HCT116 (cell line): ENCODE results near the gene DIDO1. TPM values are rescaled to one million over a fixed set of nuclear protein-coding genes. Genes with fewer than 3 reads are reported as not detected.

Experiments used
- ATAC-seq: fragments of 200-7000 bp; cut with Tn5 transposase; 2 replicates; pipeline ENCODE4 v1.9.1; 2020; ENCODE audit warnings: mild to moderate bottlenecking, moderate library complexity
- BruUV-seq: library from RNA; stranded (reverse); fragments of 400-500 nt; replicated peaks from 2 replicates; lab custom pipeline; 2021; lab: Mats Ljungman, UMichigan
- CTCF ChIA-PET: fragments of 300-600 bp; sonication (Branson Sonifier 250); formaldehyde crosslinking; loops from one replicate; lab custom pipeline; 2021; ENCODE audit warnings: antibody characterized with exemption; lab: Charles Lee
- POLR2A ChIA-PET: fragments of 300-600, 350-600 bp; sonication (Branson Sonifier 250); formaldehyde crosslinking; loops from one replicate; lab custom pipeline; 2021; ENCODE audit warnings: antibody characterized with exemption; lab: Charles Lee
- RAD21 ChIA-PET, 2 experiments: fragments of 300-600 bp; sonication (Branson Sonifier 250); formaldehyde crosslinking; loops; one replicate each; lab custom pipeline; 2023; ENCODE audit warnings: low total read pairs in 2 of 2; ENCODE audit not compliant: uncharacterized antibody in 2 of 2, unreplicated experiment in 2 of 2, low non-redundant PET in 1 of 2; lab: Charles Lee
- DNase-seq: peaks from one replicate; pipeline ENCODE4 v3.0.0-alpha.2; 2010; ENCODE audit warnings: low read depth, low spot score
- H2AFZ ChIP-seq: fragments of 200-600 bp; shearing (Covaris generic), sonication (generic); 2 replicates; pipeline ENCODE4 v1.6.1; 2017; ENCODE audit warnings: low read depth, mixed run types, mixed read lengths, antibody characterized with exemption, low read length; ENCODE audit not compliant: poor library complexity, severe bottlenecking
- H3K27ac ChIP-seq: 2 replicates; pipeline ENCODE4 v1.5.1; 2012; ENCODE audit warnings: low read depth, low read length
- H3K27me3 ChIP-seq: fragments of 200-600 bp; sonication (generic); 2 replicates; pipeline ENCODE4 v1.6.1; 2016; ENCODE audit warnings: mixed run types, low read length, mixed read lengths; ENCODE audit not compliant: insufficient read depth
- H3K36me3 ChIP-seq, 2 experiments: fragments of 200-500 bp in 1 of 2; fragments of 200-600 bp in 1 of 2; sonication (Bioruptor generic) in 1 of 2; sonication (generic) in 1 of 2; 2 replicates each; pipeline versions ENCODE4 v1.5.1 to v1.6.1; 2014 to 2016; ENCODE audit warnings: low read length in 2 of 2, inconsistent platforms in 1 of 2, mixed read lengths in 1 of 2, mixed run types in 1 of 2; ENCODE audit not compliant: insufficient read depth in 2 of 2, control insufficient read depth in 1 of 2
- H3K4me1 ChIP-seq, 2 experiments: fragments of 200-600 bp in 1 of 2; sonication (generic) in 1 of 2; 2 replicates each; pipeline versions ENCODE4 v1.5.1 to v1.6.1; 2012 to 2017; ENCODE audit warnings: low read length in 2 of 2, inconsistent platforms in 1 of 2, mild to moderate bottlenecking in 1 of 2, mixed read lengths in 1 of 2, mixed run types in 1 of 2, moderate library complexity in 1 of 2; ENCODE audit not compliant: insufficient read depth in 2 of 2, control insufficient read depth in 1 of 2
- H3K4me2 ChIP-seq: fragments of 200-600 bp; sonication (generic); 2 replicates; pipeline ENCODE4 v1.6.1; 2017; ENCODE audit warnings: mixed run types, low read length, mixed read lengths
- H3K4me3 ChIP-seq, 2 experiments: fragments of 200-600 bp in 1 of 2; sonication (generic) in 1 of 2; replicated peaks in 1 of 2; 2 replicates each; pipeline ENCODE4 v1.5.1; 2011 to 2016; ENCODE audit warnings: low read length in 2 of 2, control low read depth in 1 of 2, low read depth in 1 of 2, mild to moderate bottlenecking in 1 of 2, mixed read lengths in 1 of 2, mixed run types in 1 of 2
- H3K79me2 ChIP-seq: fragments of 200-600 bp; sonication (generic); 2 replicates; pipeline ENCODE4 v1.6.1; 2017; ENCODE audit warnings: mild to moderate bottlenecking, mixed run types, low read length, moderate library complexity, mixed read lengths; ENCODE audit not compliant: insufficient read depth
- H3K9ac ChIP-seq: fragments of 200-600 bp; sonication (generic); 2 replicates; pipeline ENCODE4 v1.6.1; 2016; ENCODE audit warnings: low read length, mixed read lengths
- H3K9me2 ChIP-seq: fragments of 200-600 bp; sonication (generic), shearing (Covaris generic); 2 replicates; pipeline ENCODE4 v1.6.1; 2017; ENCODE audit warnings: mixed run types, mild to moderate bottlenecking, moderate library complexity; ENCODE audit not compliant: insufficient read depth
- H3K9me3 ChIP-seq, 2 experiments: fragments of 200-500 bp in 1 of 2; fragments of 200-600 bp in 1 of 2; sonication (Bioruptor generic) in 1 of 2; sonication (generic) in 1 of 2; 2 replicates each; pipeline ENCODE4 v1.6.1; 2014 to 2017; ENCODE audit warnings: low read length in 2 of 2, mixed read lengths in 2 of 2, inconsistent platforms in 1 of 2, low read depth in 1 of 2, mild to moderate bottlenecking in 1 of 2, mixed run types in 1 of 2, moderate library complexity in 1 of 2; ENCODE audit not compliant: control insufficient read depth in 1 of 2, insufficient read depth in 1 of 2
- H4K20me1 ChIP-seq: fragments of 200-600 bp; sonication (generic), shearing (Covaris generic); 2 replicates; pipeline ENCODE4 v1.6.1; 2017; ENCODE audit warnings: mixed run types, mild to moderate bottlenecking, moderate library complexity; ENCODE audit not compliant: insufficient read depth
- EGR1 ChIP-seq: IDR thresholded peaks from 2 replicates; pipeline ENCODE4 v1.6.1; 2012; ENCODE audit warnings: low read depth
- ELF1 ChIP-seq: IDR thresholded peaks from 2 replicates; pipeline ENCODE4 v1.6.1; 2012; ENCODE audit warnings: low read depth, borderline replicate concordance
- EZH2 ChIP-seq: fragments of 200-600 bp; sonication (generic); IDR thresholded peaks from 2 replicates; pipeline ENCODE4 v1.6.1; 2017; ENCODE audit warnings: antibody characterized with exemption, mixed run types
- EZH2phosphoT487 ChIP-seq: fragments of 200-600 bp; IDR thresholded peaks from 2 replicates; pipeline ENCODE4 v1.6.1; 2018; ENCODE audit warnings: antibody characterized with exemption, borderline replicate concordance
- FOSL1 ChIP-seq: IDR thresholded peaks from 2 replicates; pipeline ENCODE4 v1.6.1; 2012; ENCODE audit warnings: low read depth
- POLR2A ChIP-seq: IDR thresholded peaks from 2 replicates; pipeline ENCODE4 v1.7.0; 2011; ENCODE audit warnings: borderline replicate concordance; ENCODE audit not compliant: insufficient read depth, insufficient read length; ENCODE audit errors: extremely low read depth
- POLR2AphosphoS5 ChIP-seq: IDR thresholded peaks from 2 replicates; pipeline ENCODE4 v1.6.1; 2011; ENCODE audit warnings: mild to moderate bottlenecking, low read depth, low read length, moderate library complexity
- SIN3A ChIP-seq: IDR thresholded peaks from 2 replicates; pipeline ENCODE4 v1.6.1; 2012; ENCODE audit warnings: low read depth
- TCF7L2 ChIP-seq: IDR thresholded peaks from 2 replicates; pipeline ENCODE4 v1.7.0; 2011; ENCODE audit warnings: borderline replicate concordance, inconsistent platforms; ENCODE audit not compliant: insufficient read depth, insufficient read length; ENCODE audit errors: extremely low read depth
- YY1 ChIP-seq: IDR thresholded peaks from 2 replicates; pipeline ENCODE4 v1.6.1; 2011; ENCODE audit warnings: low read length, low read depth, moderate library complexity, mild to moderate bottlenecking; ENCODE audit not compliant: insufficient replicate concordance; ENCODE audit errors: extremely low read depth
- ZFX ChIP-seq: fragments of 450-650 bp; IDR thresholded peaks from 2 replicates; pipeline ENCODE4 v1.6.1; 2017
- intact Hi-C: fragments of 100-400 bp; cut with micrococcal nuclease; formaldehyde crosslinking; loops from 2 replicates; pipeline ENCODE4 v1.10.0; 2022
- total RNA-seq: library from RNA; stranded (reverse); gene quantifications from one replicate; pipeline ENCODE4 v1.2.1, GENCODE V29; 2021; ENCODE audit not compliant: unreplicated experiment
- TF ChIP-seq, protein P1 (sequence below): IDR thresholded peaks from 2 replicates; pipeline ENCODE4 v1.6.1; 2011; ENCODE audit warnings: mild to moderate bottlenecking, low read length, moderate library complexity; ENCODE audit not compliant: insufficient replicate concordance; ENCODE audit errors: extremely low read depth
- TF ChIP-seq, protein P2 (sequence below): IDR thresholded peaks from 2 replicates; pipeline ENCODE4 v1.6.1; 2012
- TF ChIP-seq, protein P3 (sequence below): IDR thresholded peaks from 2 replicates; pipeline ENCODE4 v1.6.1; 2012
- TF ChIP-seq, protein P4 (sequence below): IDR thresholded peaks from 2 replicates; pipeline ENCODE4 v1.6.1; 2012; ENCODE audit warnings: low read depth
- TF ChIP-seq, protein P5 (sequence below), 3 experiments: fragments of 200-600 bp in 1 of 3; sonication (generic) in 1 of 3; IDR thresholded peaks in 2 of 3; conservative IDR thresholded peaks in 1 of 3; 2 replicates each; pipeline ENCODE4 v1.5.1; 2012 to 2017; ENCODE audit warnings: low read depth in 2 of 3, low read length in 2 of 3, antibody characterized with exemption in 1 of 3, borderline replicate concordance in 1 of 3, control low read depth in 1 of 3, mild to moderate bottlenecking in 1 of 3, mixed read lengths in 1 of 3, mixed run types in 1 of 3, moderate library complexity in 1 of 3; ENCODE audit not compliant: insufficient read depth in 1 of 3

The DIDO1 gene
- total RNA-seq, 1 experiment from 2014 or later = 41.4 TPM

DNA sequence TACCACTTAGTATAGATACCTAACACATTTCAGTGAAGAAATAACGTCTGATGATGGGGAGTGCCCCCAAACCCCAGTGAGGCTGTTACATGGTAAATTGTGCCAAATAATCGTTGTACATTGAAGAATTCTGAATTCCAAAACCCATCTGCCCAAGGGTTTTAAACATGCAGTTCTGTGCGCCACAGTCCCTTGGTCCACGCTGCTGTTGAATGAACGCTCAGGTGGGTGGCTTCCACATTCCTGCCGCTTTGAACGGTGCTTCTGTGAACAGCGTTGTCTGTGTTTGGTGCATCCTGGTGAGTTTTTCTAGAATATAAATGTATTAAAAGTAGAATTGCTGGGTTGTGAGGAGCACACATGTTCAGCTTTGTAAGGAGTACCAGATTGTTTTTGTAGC lies 14.6 kb upstream of the DIDO1 start (continued):
- TF ChIP-seq, protein P1, sequence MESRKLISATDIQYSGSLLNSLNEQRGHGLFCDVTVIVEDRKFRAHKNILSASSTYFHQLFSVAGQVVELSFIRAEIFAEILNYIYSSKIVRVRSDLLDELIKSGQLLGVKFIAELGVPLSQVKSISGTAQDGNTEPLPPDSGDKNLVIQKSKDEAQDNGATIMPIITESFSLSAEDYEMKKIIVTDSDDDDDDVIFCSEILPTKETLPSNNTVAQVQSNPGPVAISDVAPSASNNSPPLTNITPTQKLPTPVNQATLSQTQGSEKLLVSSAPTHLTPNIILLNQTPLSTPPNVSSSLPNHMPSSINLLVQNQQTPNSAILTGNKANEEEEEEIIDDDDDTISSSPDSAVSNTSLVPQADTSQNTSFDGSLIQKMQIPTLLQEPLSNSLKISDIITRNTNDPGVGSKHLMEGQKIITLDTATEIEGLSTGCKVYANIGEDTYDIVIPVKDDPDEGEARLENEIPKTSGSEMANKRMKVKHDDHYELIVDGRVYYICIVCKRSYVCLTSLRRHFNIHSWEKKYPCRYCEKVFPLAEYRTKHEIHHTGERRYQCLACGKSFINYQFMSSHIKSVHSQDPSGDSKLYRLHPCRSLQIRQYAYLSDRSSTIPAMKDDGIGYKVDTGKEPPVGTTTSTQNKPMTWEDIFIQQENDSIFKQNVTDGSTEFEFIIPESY = no peak
- no peak for TF ChIP-seq TCF7L2
- TF ChIP-seq, protein P2, sequence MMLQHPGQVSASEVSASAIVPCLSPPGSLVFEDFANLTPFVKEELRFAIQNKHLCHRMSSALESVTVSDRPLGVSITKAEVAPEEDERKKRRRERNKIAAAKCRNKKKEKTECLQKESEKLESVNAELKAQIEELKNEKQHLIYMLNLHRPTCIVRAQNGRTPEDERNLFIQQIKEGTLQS = no peak
- TF ChIP-seq POLR2AphosphoS5 = no peak
- TF ChIP-seq POLR2A = no peak
- no peak for TF ChIP-seq YY1
- TF ChIP-seq, all 23 proteins: peak for 0

DNA sequence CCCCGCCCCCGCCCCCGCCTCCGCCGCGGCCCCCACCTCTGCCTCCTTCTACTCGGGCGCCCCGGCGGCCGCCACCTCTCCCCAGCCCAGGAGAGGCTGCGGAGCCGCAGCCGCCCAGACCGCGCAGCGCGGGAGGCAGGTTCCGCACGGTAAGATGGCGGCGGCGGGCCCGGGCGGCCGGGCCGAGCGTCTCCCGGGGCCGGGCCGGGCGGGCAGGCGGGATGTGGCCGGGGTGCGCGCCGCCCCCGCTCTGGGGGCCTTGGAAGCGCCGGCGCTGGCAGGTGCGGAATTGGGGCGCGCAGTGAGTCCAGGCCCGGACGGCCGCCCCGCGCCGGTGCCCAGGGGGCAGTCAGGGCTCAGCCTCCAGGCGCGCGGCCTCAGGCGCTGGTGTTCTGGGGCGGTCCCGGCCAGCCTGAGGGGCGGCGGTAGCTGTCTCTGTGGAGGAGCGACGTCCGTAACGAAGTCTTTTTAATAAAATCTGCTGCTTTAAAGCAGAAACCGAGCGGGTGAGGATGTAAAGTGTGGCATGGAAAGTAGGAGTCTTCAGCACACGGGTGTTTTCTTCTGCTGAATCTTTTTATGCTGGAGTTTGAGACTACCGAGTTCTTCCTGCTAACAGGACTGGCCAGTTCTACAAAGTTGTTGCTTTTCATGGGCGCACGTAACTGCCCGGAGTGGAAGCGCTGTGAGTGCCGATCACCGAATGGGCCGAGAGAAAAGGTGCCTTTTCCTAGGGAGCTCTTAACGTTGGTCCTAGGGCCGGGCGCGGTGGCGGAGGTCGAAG lies 12.0 kb upstream of the DIDO1 start, which contains the start of gene GID8:
Gene GID8, plus strand, starts transcription at position 43 of the 784 bp plus-strand sequence. CDS start 3,356 bp downstream, outside the sequence.
- peak within 1 kb of the TSS; percentile 100 for H3K9ac ChIP-seq
- no peak within 1 kb of the TSS for H2AFZ ChIP-seq
- peak within 1 kb of the TSS; percentile 95 to 99 for H3K4me3 ChIP-seq
- peaks cover 94% of the 10 kb centered on the region for H3K79me2 ChIP-seq
- peak within 1 kb of the TSS; percentile 98 for H3K27ac ChIP-seq
- CTCF ChIA-PET = interaction anchor here (0.6 to 1.4 kb wide), 3 partner anchors 30 to 116 kb away, joined by 3 read pairs; no protein-coding TSS in a partner anchor
- no peaks in the 10 kb centered on the region for H3K27me3 ChIP-seq
- H4K20me1 ChIP-seq = peaks cover 15% of the 10 kb centered on the region; the same call in 1 of the 2 replicates
- peak within 1 kb of the TSS; percentile 94 for H3K4me2 ChIP-seq
- H3K4me1 ChIP-seq = peaks cover 10 to 29% of the 10 kb centered on the region in 2 experiments; a peak in 3 of 4 replicates
- RAD21 ChIA-PET = no interaction called here
- H3K9me3 ChIP-seq = no peaks in the 10 kb centered on the region
- H3K9me2 ChIP-seq = no peaks in the 10 kb centered on the region
- DNase-seq (no peak), ATAC-seq (peak; percentile 62)
- H3K36me3 ChIP-seq = peaks cover 18 to 35% of the 10 kb centered on the region in 2 experiments
- intact Hi-C loops = no loop called here
- no TSS peak for BruUV-seq
- POLR2A ChIA-PET = interaction anchor here (1.2 kb wide), 1 partner anchor 15 kb away, joined by 3 read pairs; no protein-coding TSS in a partner anchor
- TF ChIP-seq, protein P3, sequence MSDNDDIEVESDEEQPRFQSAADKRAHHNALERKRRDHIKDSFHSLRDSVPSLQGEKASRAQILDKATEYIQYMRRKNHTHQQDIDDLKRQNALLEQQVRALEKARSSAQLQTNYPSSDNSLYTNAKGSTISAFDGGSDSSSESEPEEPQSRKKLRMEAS = no peak
- TF ChIP-seq ZFX = peak; percentile 67
- no peak for TF ChIP-seq EGR1
- TF ChIP-seq, protein P4, sequence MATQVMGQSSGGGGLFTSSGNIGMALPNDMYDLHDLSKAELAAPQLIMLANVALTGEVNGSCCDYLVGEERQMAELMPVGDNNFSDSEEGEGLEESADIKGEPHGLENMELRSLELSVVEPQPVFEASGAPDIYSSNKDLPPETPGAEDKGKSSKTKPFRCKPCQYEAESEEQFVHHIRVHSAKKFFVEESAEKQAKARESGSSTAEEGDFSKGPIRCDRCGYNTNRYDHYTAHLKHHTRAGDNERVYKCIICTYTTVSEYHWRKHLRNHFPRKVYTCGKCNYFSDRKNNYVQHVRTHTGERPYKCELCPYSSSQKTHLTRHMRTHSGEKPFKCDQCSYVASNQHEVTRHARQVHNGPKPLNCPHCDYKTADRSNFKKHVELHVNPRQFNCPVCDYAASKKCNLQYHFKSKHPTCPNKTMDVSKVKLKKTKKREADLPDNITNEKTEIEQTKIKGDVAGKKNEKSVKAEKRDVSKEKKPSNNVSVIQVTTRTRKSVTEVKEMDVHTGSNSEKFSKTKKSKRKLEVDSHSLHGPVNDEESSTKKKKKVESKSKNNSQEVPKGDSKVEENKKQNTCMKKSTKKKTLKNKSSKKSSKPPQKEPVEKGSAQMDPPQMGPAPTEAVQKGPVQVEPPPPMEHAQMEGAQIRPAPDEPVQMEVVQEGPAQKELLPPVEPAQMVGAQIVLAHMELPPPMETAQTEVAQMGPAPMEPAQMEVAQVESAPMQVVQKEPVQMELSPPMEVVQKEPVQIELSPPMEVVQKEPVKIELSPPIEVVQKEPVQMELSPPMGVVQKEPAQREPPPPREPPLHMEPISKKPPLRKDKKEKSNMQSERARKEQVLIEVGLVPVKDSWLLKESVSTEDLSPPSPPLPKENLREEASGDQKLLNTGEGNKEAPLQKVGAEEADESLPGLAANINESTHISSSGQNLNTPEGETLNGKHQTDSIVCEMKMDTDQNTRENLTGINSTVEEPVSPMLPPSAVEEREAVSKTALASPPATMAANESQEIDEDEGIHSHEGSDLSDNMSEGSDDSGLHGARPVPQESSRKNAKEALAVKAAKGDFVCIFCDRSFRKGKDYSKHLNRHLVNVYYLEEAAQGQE = no peak
- TF ChIP-seq EZH2 = no peak
- no peak for TF ChIP-seq FOSL1
- TF ChIP-seq ELF1 = no peak
- TF ChIP-seq, protein P5, sequence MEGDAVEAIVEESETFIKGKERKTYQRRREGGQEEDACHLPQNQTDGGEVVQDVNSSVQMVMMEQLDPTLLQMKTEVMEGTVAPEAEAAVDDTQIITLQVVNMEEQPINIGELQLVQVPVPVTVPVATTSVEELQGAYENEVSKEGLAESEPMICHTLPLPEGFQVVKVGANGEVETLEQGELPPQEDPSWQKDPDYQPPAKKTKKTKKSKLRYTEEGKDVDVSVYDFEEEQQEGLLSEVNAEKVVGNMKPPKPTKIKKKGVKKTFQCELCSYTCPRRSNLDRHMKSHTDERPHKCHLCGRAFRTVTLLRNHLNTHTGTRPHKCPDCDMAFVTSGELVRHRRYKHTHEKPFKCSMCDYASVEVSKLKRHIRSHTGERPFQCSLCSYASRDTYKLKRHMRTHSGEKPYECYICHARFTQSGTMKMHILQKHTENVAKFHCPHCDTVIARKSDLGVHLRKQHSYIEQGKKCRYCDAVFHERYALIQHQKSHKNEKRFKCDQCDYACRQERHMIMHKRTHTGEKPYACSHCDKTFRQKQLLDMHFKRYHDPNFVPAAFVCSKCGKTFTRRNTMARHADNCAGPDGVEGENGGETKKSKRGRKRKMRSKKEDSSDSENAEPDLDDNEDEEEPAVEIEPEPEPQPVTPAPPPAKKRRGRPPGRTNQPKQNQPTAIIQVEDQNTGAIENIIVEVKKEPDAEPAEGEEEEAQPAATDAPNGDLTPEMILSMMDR (IDR thresholded peaks at IDR 0.05 in 2 of 3, conservative IDR thresholded peaks at IDR 0.05 in 1 of 3; ENCODE audit: borderline replicate concordance in 1 of 3, insufficient read depth in 1 of 3, low read depth in 2 of 3, low read length in 2 of 3) = no peak
- no peak for TF ChIP-seq EZH2phosphoT487
- no peak for TF ChIP-seq SIN3A
